Stimulated activated CD8-positive, alpha-beta memory T cell treated with anti-CD3 and anti-CD28 coated beads, Interleukin-4, amount 100 ng/mL, for 48 hours (primary cell): ENCODE data around the gene ESRRG.

Experiments used
- DNase-seq: peaks from one replicate; pipeline ENCODE4 v3.0.0-alpha.2; 2020

ESRRG gene

GRCh38 chr1:216702170-216702569 lies 21.1 kb downstream of the ESRRG start:
- no peak for DNase-seq

- no peak for DNase-seq
These were observed 22.4 kb downstream of the ESRRG start for GRCh38 chr1:216700779-216701178.

- DNase-seq: no peak
These were observed 31.5 kb downstream of the ESRRG start for GRCh38 chr1:216691710-216692109.

GRCh38 chr1:216690603-216691002 lies 32.6 kb downstream of the ESRRG start:
- no peak for DNase-seq

GRCh38 chr1:216688127-216688657 lies 35.0 kb downstream of the ESRRG start:
- DNase-seq: no peak

GRCh38 chr1:216686860-216687766 lies 36.1 kb downstream of the ESRRG start:
- DNase-seq: no peak

GRCh38 chr1:216682752-216683151 lies 40.5 kb downstream of the ESRRG start:
- no peak for DNase-seq

GRCh38 chr1:216679108-216679507 lies 44.1 kb downstream of the ESRRG start:
- DNase-seq: no peak

- no peak for DNase-seq
These were observed 52.9 kb downstream of the ESRRG start for GRCh38 chr1:216670118-216670883.

- DNase-seq: no peak
These were observed 56.8 kb downstream of the ESRRG start for GRCh38 chr1:216666441-216666840.

GRCh38 chr1:216665856-216666255 lies 57.4 kb downstream of the ESRRG start:
- no peak for DNase-seq

- no peak for DNase-seq
These were observed 57.8 kb downstream of the ESRRG start for GRCh38 chr1:216665406-216665805.

GRCh38 chr1:216662681-216663080 lies 60.5 kb downstream of the ESRRG start:
- DNase-seq: no peak

- DNase-seq: no peak
These were observed 62.7 kb downstream of the ESRRG start for GRCh38 chr1:216660561-216660960.

GRCh38 chr1:216653001-216653400 lies 70.2 kb downstream of the ESRRG start:
- no peak for DNase-seq

GRCh38 chr1:216651826-216652418 lies 71.3 kb downstream of the ESRRG start:
- DNase-seq: no peak

- no peak for DNase-seq
These were observed 80.1 kb downstream of the ESRRG start for GRCh38 chr1:216643176-216643575.

- no peak for DNase-seq
These were observed 81.4 kb downstream of the ESRRG start for GRCh38 chr1:216641669-216642460.

- no peak for DNase-seq
These were observed 83.1 kb downstream of the ESRRG start for GRCh38 chr1:216640100-216640499.

GRCh38 chr1:216632980-216633379 lies 90.2 kb downstream of the ESRRG start:
- DNase-seq: no peak

- no peak for DNase-seq
These were observed 92.7 kb downstream of the ESRRG start for GRCh38 chr1:216630532-216630931.

- no peak for DNase-seq
These were observed 96.0 kb downstream of the ESRRG start for GRCh38 chr1:216627252-216627651.
